Heart right ventricle (tissue), 16 donors: ENCODE results near the gene ZBTB46. TPM values are rescaled to one million over a fixed set of nuclear protein-coding genes. Genes with fewer than 3 reads are reported as not detected.

Source experiments
- ATAC-seq, 8 donors: fragments of 200-7000 bp; cut with Tn5 transposase; one replicate each; pipeline ENCODE4 v1.9.1; 2020; ENCODE audit warnings: mild to moderate bottlenecking in 8 of 8, moderate library complexity in 8 of 8, moderate number of reproducible peaks in 1 of 8
- DNase-seq, 2 donors: peaks; one replicate each; pipeline ENCODE4 v3.0.0-alpha.2; 2020
- H3K27ac ChIP-seq, 10 donors: fragments of 200-600 bp; sonication (generic) in 2 of 10; one replicate each; pipeline versions ENCODE4 v1.5.0 to v1.8.0; 2020 to 2022; ENCODE audit warnings: mild to moderate bottlenecking in 3 of 10
- H3K27me3 ChIP-seq, 7 donors: fragments of 200-600 bp; one replicate each; pipeline ENCODE4 v1.8.0; 2021 to 2022; ENCODE audit warnings: mild to moderate bottlenecking in 2 of 7
- H3K36me3 ChIP-seq, 9 donors: fragments of 200-600 bp; sonication (generic) in 1 of 9; one replicate each; pipeline versions ENCODE4 v1.5.0 to v1.8.0; 2020 to 2022; ENCODE audit warnings: mild to moderate bottlenecking in 2 of 9
- H3K4me1 ChIP-seq, 9 donors: fragments of 200-600 bp; sonication (generic) in 1 of 9; one replicate each; pipeline versions ENCODE4 v1.5.0 to v1.8.0; 2020 to 2022; ENCODE audit warnings: mild to moderate bottlenecking in 4 of 9
- H3K4me3 ChIP-seq, 10 donors: fragments of 200-600 bp; sonication (generic) in 2 of 10; one replicate each; pipeline versions ENCODE4 v1.5.0 to v1.8.0; 2020 to 2022; ENCODE audit warnings: mild to moderate bottlenecking in 7 of 10, moderate library complexity in 2 of 10
- H3K9me3 ChIP-seq, 11 donors: fragments of 200-600 bp in 10 of 11; sonication (generic) in 2 of 11; one replicate each; pipeline versions ENCODE4 v1.5.0 to v1.8.0; 2013 to 2022; ENCODE audit warnings: mild to moderate bottlenecking in 2 of 11, control low read depth in 1 of 11, moderate library complexity in 1 of 11
- CTCF ChIP-seq, 9 donors: fragments of 200-600 bp; sonication (generic) in 2 of 9; IDR thresholded peaks; one replicate each; pipeline versions ENCODE4 v1.5.0 to v1.8.0; 2021 to 2022; ENCODE audit warnings: antibody characterized with exemption in 9 of 9, mild to moderate bottlenecking in 5 of 9, moderate library complexity in 1 of 9
- WGBS, 2 donors: extraction: QIAGEN DNeasy Blood & Tissue Kit; methylation state at CpG; one replicate each; pipeline ENCODE4 v1.1.7; 2013; ENCODE audit warnings: inconsistent platforms in 1 of 2; 5-methylcytosine and 5-hydroxymethylcytosine counted together
- intact Hi-C, 10 donors: fragments of 100-400 bp; cut with DNase I; formaldehyde crosslinking; loops; one replicate each; pipeline versions ENCODE4 v1.11.1 to v1.14.2; 2022
- polyA plus RNA-seq, 2 donors: library from polyadenylated mRNA; stranded (reverse); fragments of 200-250 nt; gene quantifications; one replicate each; pipeline ENCODE4 v1.2.3, GENCODE V29; 2013
- total RNA-seq, 10 donors: library from RNA; stranded (reverse); fragmentation: NEBNext Ultra II Directional in 3 of 10; extraction: Animal tissue kit (Norgen Biotek cat#: 25700) in 3 of 10; gene quantifications; one replicate each; pipeline versions ENCODE4 v1.2.1 to v1.2.4, GENCODE V29; 2021 to 2023
- donor health status: Arrhythmogenic right ventricular cardiomyopathy.
- donor health status: ischemic (EF 13 %, LVEDD 7.1; RV severe dilation, severe dysfunction).
- donor health status: healthy with polysubstance abuse.
- donor health status: DM: no; HTN: yes; CAD: no.
- donor health status: DM: no; HTN: no; CAD: no.
- donor health status: ischemic (EF 25% LVEDD 6.9; RV normal size, moderate dysfunction).
- donor health status: ischemic (EF 25% LVEDD 5.7; RV mildly dilated, moderate dysfunction).
- donor health status: healthy.
- donor health status: DM: yes; HTN: yes; CAD: no.
- donor health status: Ischemic cardiomyopathy.
- donor health status: ischemic (EF 35%, LVEDD 5.7; RV mildly dilated, moderate dysfunction).
- donor health status: nonischemic (EF 11% LVEDD 7.7; RV severe dilation, severe dysfunction).
- donor health status: DM: yes; HTN: yes; CAD: no.
- donor health status: PGD.
- donor health status: ischemic (EF 29% LVEDD 5.4; RV normal size, mild dysfunction).
- donor health status: nonischemic (EF 23%, LVEDD 6.1; RV moderate dilation, normal function).

Gene ZBTB46
- total and polyA plus RNA-seq, 12 donors, result 5.6 to 25.4 (median 14.4) TPM

GRCh38 chr20:63828545-63828944 is 2.5 kb downstream of the ZBTB46 start:
- Histone ChIP-seq H3K4me1 (peaks cover 6 to 74% (median 52%) of the 10 kb centered on the region in 9 donors), H3K27me3 (peaks cover 0 to 57% (median 0%) of the 10 kb centered on the region in 7 donors), H3K27ac (peak overlapping the region in 9 of 10 donors; percentile 32 to 94 (median 90)), H3K4me3 (peak overlapping the region in 9 of 10 donors; percentile 13 to 80 (median 68)), H3K36me3 (peaks cover 0 to 11% (median 0%) of the 10 kb centered on the region in 9 donors), H3K9me3 (no peaks in the 10 kb centered on the region)
- intact Hi-C loops, result loop anchor here in 4 of 10 donors (5.0 kb wide), 3 partner anchors 34 to 41 kb away; partner anchors contain the start of gene ABHD16B (in 3 of the 4)
- ATAC-seq (peak in 1 of 8 donors; percentile 10), DNase-seq (no peak)
- no peak for TF ChIP-seq CTCF (IDR thresholded peaks at IDR 0.05)
- 38 to 53% methylated on average over 14 of the region's 14 CpGs for WGBS, 2 donors

GRCh38 chr20:63828124-63828523 is 2.9 kb downstream of the ZBTB46 start:
- DNase-seq (no peak), ATAC-seq (no peak)
- Histone ChIP-seq H3K4me1 (peaks cover 9 to 74% (median 51%) of the 10 kb centered on the region in 9 donors), H3K4me3 (peak overlapping the region in 8 of 10 donors; percentile 62 to 80 (median 70)), H3K36me3 (peaks cover 0 to 11% (median 0%) of the 10 kb centered on the region in 9 donors), H3K9me3 (no peaks in the 10 kb centered on the region), H3K27me3 (peaks cover 0 to 53% (median 0%) of the 10 kb centered on the region in 7 donors), H3K27ac (peak overlapping the region in 8 of 10 donors; percentile 44 to 94 (median 91))
- 67 to 72% methylated on average over 8 of the region's 8 CpGs for WGBS, 2 donors
- TF ChIP-seq CTCF (IDR thresholded peaks at IDR 0.05), result no peak
- intact Hi-C loops, result loop anchor here in 4 of 10 donors (5.0 kb wide), 3 partner anchors 34 to 41 kb away; partner anchors contain the start of gene ABHD16B (in 3 of the 4)

GRCh38 chr20:63826753-63827152 is 4.3 kb downstream of the ZBTB46 start:
- peaks cover 0 to 11% (median 0%) of the 10 kb centered on the region in 9 donors for H3K36me3 ChIP-seq
- WGBS, 2 donors, result 48 to 64% methylated on average over 13 of the region's 13 CpGs
- H3K4me1 ChIP-seq, result peaks cover 5 to 74% (median 49%) of the 10 kb centered on the region in 9 donors
- H3K9me3 ChIP-seq, result no peaks in the 10 kb centered on the region
- TF ChIP-seq CTCF (IDR thresholded peaks at IDR 0.05), result no peak
- intact Hi-C loops, result loop anchor here in 4 of 10 donors (5.0 kb wide), 3 partner anchors 34 to 39 kb away; partner anchors contain the start of gene ABHD16B (in 3 of the 4)
- DNase-seq (no peak), ATAC-seq (peak in 6 of 8 donors; percentile 3 to 40 (median 18))
- H3K27me3 ChIP-seq, result peaks cover 0 to 39% (median 0%) of the 10 kb centered on the region in 7 donors
- H3K27ac ChIP-seq, result peak overlapping the region in 7 of 10 donors; percentile 10 to 58 (median 28)
- peak overlapping the region in 4 of 10 donors; percentile 3 to 29 (median 19) for H3K4me3 ChIP-seq

GRCh38 chr20:63825331-63826118 is 5.5 kb downstream of the ZBTB46 start:
- DNase-seq (no peak), ATAC-seq (no peak)
- no peak for TF ChIP-seq CTCF (IDR thresholded peaks at IDR 0.05)
- WGBS, 2 donors, result 69 to 80% methylated on average over 25 of the region's 25 CpGs
- Histone ChIP-seq H3K4me3 (no peak overlapping the region), H3K36me3 (peaks cover 0 to 11% (median 0%) of the 10 kb centered on the region in 9 donors), H3K27me3 (peaks cover 0 to 37% (median 0%) of the 10 kb centered on the region in 7 donors), H3K9me3 (no peaks in the 10 kb centered on the region), H3K4me1 (peaks cover 5 to 86% (median 49%) of the 10 kb centered on the region in 9 donors), H3K27ac (peak overlapping the region in 1 of 10 donors; percentile 51)
- intact Hi-C loops, result loop anchor here in 4 of 10 donors (5.0 kb wide), 3 partner anchors 33 to 38 kb away; partner anchors contain the start of gene ABHD16B (in 3 of the 4)
